HCT116 (cell line): ENCODE measurements around the gene POLR1A. TPM values are rescaled to one million over a fixed set of nuclear protein-coding genes. Genes with fewer than 3 reads are reported as not detected.

Source experiments
- ATAC-seq: fragments of 200-7000 bp; cut with Tn5 transposase; 2 replicates; pipeline ENCODE4 v1.9.1; 2020; ENCODE audit warnings: mild to moderate bottlenecking, moderate library complexity
- BruUV-seq: library from RNA; stranded (reverse); fragments of 400-500 nt; replicated peaks from 2 replicates; lab custom pipeline; 2021; lab: Mats Ljungman, UMichigan
- CTCF ChIA-PET: fragments of 300-600 bp; sonication (Branson Sonifier 250); formaldehyde crosslinking; loops from one replicate; lab custom pipeline; 2021; ENCODE audit warnings: antibody characterized with exemption; lab: Charles Lee
- POLR2A ChIA-PET: fragments of 300-600, 350-600 bp; sonication (Branson Sonifier 250); formaldehyde crosslinking; loops from one replicate; lab custom pipeline; 2021; ENCODE audit warnings: antibody characterized with exemption; lab: Charles Lee
- RAD21 ChIA-PET, 2 experiments: fragments of 300-600 bp; sonication (Branson Sonifier 250); formaldehyde crosslinking; loops; one replicate each; lab custom pipeline; 2023; ENCODE audit warnings: low total read pairs in 2 of 2; ENCODE audit not compliant: uncharacterized antibody in 2 of 2, unreplicated experiment in 2 of 2, low non-redundant PET in 1 of 2; lab: Charles Lee
- DNase-seq: peaks from one replicate; pipeline ENCODE4 v3.0.0-alpha.2; 2010; ENCODE audit warnings: low read depth, low spot score
- H2AFZ ChIP-seq: fragments of 200-600 bp; shearing (Covaris generic), sonication (generic); 2 replicates; pipeline ENCODE4 v1.6.1; 2017; ENCODE audit warnings: low read depth, mixed run types, mixed read lengths, antibody characterized with exemption, low read length; ENCODE audit not compliant: poor library complexity, severe bottlenecking
- H3K27ac ChIP-seq: 2 replicates; pipeline ENCODE4 v1.5.1; 2012; ENCODE audit warnings: low read depth, low read length
- H3K27me3 ChIP-seq: fragments of 200-600 bp; sonication (generic); 2 replicates; pipeline ENCODE4 v1.6.1; 2016; ENCODE audit warnings: mixed run types, low read length, mixed read lengths; ENCODE audit not compliant: insufficient read depth
- H3K36me3 ChIP-seq, 2 experiments: fragments of 200-500 bp in 1 of 2; fragments of 200-600 bp in 1 of 2; sonication (Bioruptor generic) in 1 of 2; sonication (generic) in 1 of 2; 2 replicates each; pipeline versions ENCODE4 v1.5.1 to v1.6.1; 2014 to 2016; ENCODE audit warnings: low read length in 2 of 2, inconsistent platforms in 1 of 2, mixed read lengths in 1 of 2, mixed run types in 1 of 2; ENCODE audit not compliant: insufficient read depth in 2 of 2, control insufficient read depth in 1 of 2
- H3K4me1 ChIP-seq, 2 experiments: fragments of 200-600 bp in 1 of 2; sonication (generic) in 1 of 2; 2 replicates each; pipeline versions ENCODE4 v1.5.1 to v1.6.1; 2012 to 2017; ENCODE audit warnings: low read length in 2 of 2, inconsistent platforms in 1 of 2, mild to moderate bottlenecking in 1 of 2, mixed read lengths in 1 of 2, mixed run types in 1 of 2, moderate library complexity in 1 of 2; ENCODE audit not compliant: insufficient read depth in 2 of 2, control insufficient read depth in 1 of 2
- H3K4me2 ChIP-seq: fragments of 200-600 bp; sonication (generic); 2 replicates; pipeline ENCODE4 v1.6.1; 2017; ENCODE audit warnings: mixed run types, low read length, mixed read lengths
- H3K4me3 ChIP-seq, 2 experiments: fragments of 200-600 bp in 1 of 2; sonication (generic) in 1 of 2; replicated peaks in 1 of 2; 2 replicates each; pipeline ENCODE4 v1.5.1; 2011 to 2016; ENCODE audit warnings: low read length in 2 of 2, control low read depth in 1 of 2, low read depth in 1 of 2, mild to moderate bottlenecking in 1 of 2, mixed read lengths in 1 of 2, mixed run types in 1 of 2
- H3K79me2 ChIP-seq: fragments of 200-600 bp; sonication (generic); 2 replicates; pipeline ENCODE4 v1.6.1; 2017; ENCODE audit warnings: mild to moderate bottlenecking, mixed run types, low read length, moderate library complexity, mixed read lengths; ENCODE audit not compliant: insufficient read depth
- H3K9ac ChIP-seq: fragments of 200-600 bp; sonication (generic); 2 replicates; pipeline ENCODE4 v1.6.1; 2016; ENCODE audit warnings: low read length, mixed read lengths
- H3K9me2 ChIP-seq: fragments of 200-600 bp; sonication (generic), shearing (Covaris generic); 2 replicates; pipeline ENCODE4 v1.6.1; 2017; ENCODE audit warnings: mixed run types, mild to moderate bottlenecking, moderate library complexity; ENCODE audit not compliant: insufficient read depth
- H3K9me3 ChIP-seq, 2 experiments: fragments of 200-500 bp in 1 of 2; fragments of 200-600 bp in 1 of 2; sonication (Bioruptor generic) in 1 of 2; sonication (generic) in 1 of 2; 2 replicates each; pipeline ENCODE4 v1.6.1; 2014 to 2017; ENCODE audit warnings: low read length in 2 of 2, mixed read lengths in 2 of 2, inconsistent platforms in 1 of 2, low read depth in 1 of 2, mild to moderate bottlenecking in 1 of 2, mixed run types in 1 of 2, moderate library complexity in 1 of 2; ENCODE audit not compliant: control insufficient read depth in 1 of 2, insufficient read depth in 1 of 2
- H4K20me1 ChIP-seq: fragments of 200-600 bp; sonication (generic), shearing (Covaris generic); 2 replicates; pipeline ENCODE4 v1.6.1; 2017; ENCODE audit warnings: mixed run types, mild to moderate bottlenecking, moderate library complexity; ENCODE audit not compliant: insufficient read depth
- CBX3 ChIP-seq: IDR thresholded peaks from 2 replicates; pipeline ENCODE4 v1.6.1; 2012; ENCODE audit warnings: low read depth
- CEBPB ChIP-seq: IDR thresholded peaks from 2 replicates; pipeline ENCODE4 v1.6.1; 2012; ENCODE audit warnings: low read depth
- FOSL1 ChIP-seq: IDR thresholded peaks from 2 replicates; pipeline ENCODE4 v1.6.1; 2012; ENCODE audit warnings: low read depth
- POLR2A ChIP-seq: IDR thresholded peaks from 2 replicates; pipeline ENCODE4 v1.7.0; 2011; ENCODE audit warnings: borderline replicate concordance; ENCODE audit not compliant: insufficient read depth, insufficient read length; ENCODE audit errors: extremely low read depth
- POLR2AphosphoS5 ChIP-seq: IDR thresholded peaks from 2 replicates; pipeline ENCODE4 v1.6.1; 2011; ENCODE audit warnings: mild to moderate bottlenecking, low read depth, low read length, moderate library complexity
- RAD21 ChIP-seq: IDR thresholded peaks from 2 replicates; pipeline ENCODE4 v1.6.1; 2012; ENCODE audit warnings: low read depth, mild to moderate bottlenecking
- SIN3A ChIP-seq: IDR thresholded peaks from 2 replicates; pipeline ENCODE4 v1.6.1; 2012; ENCODE audit warnings: low read depth
- SP1 ChIP-seq: IDR thresholded peaks from 2 replicates; pipeline ENCODE4 v1.6.1; 2012; ENCODE audit warnings: low read depth
- SRF ChIP-seq: IDR thresholded peaks from 2 replicates; pipeline ENCODE4 v1.6.1; 2012; ENCODE audit warnings: low read depth
- TCF7L2 ChIP-seq: IDR thresholded peaks from 2 replicates; pipeline ENCODE4 v1.7.0; 2011; ENCODE audit warnings: borderline replicate concordance, inconsistent platforms; ENCODE audit not compliant: insufficient read depth, insufficient read length; ENCODE audit errors: extremely low read depth
- ZBTB33 ChIP-seq: IDR thresholded peaks from 2 replicates; pipeline ENCODE4 v1.6.1; 2011; ENCODE audit warnings: mild to moderate bottlenecking, low read length, moderate library complexity; ENCODE audit not compliant: insufficient replicate concordance; ENCODE audit errors: extremely low read depth
- ZFX ChIP-seq: fragments of 450-650 bp; IDR thresholded peaks from 2 replicates; pipeline ENCODE4 v1.6.1; 2017
- ZNF274 ChIP-seq: fragments of 200-500 bp; sonication (Bioruptor generic); IDR thresholded peaks from 2 replicates; pipeline ENCODE4 v1.6.1; 2014; ENCODE audit warnings: mild to moderate bottlenecking, low read depth, low read length, inconsistent platforms
- intact Hi-C: fragments of 100-400 bp; cut with micrococcal nuclease; formaldehyde crosslinking; loops from 2 replicates; pipeline ENCODE4 v1.10.0; 2022
- total RNA-seq: library from RNA; stranded (reverse); gene quantifications from one replicate; pipeline ENCODE4 v1.2.1, GENCODE V29; 2021; ENCODE audit not compliant: unreplicated experiment
- TF ChIP-seq, protein P1 (sequence below): IDR thresholded peaks from 2 replicates; pipeline ENCODE4 v1.6.1; 2012
- TF ChIP-seq, protein P2 (sequence below), 3 experiments: fragments of 200-600 bp in 1 of 3; sonication (generic) in 1 of 3; IDR thresholded peaks in 2 of 3; conservative IDR thresholded peaks in 1 of 3; 2 replicates each; pipeline ENCODE4 v1.5.1; 2012 to 2017; ENCODE audit warnings: low read depth in 2 of 3, low read length in 2 of 3, antibody characterized with exemption in 1 of 3, borderline replicate concordance in 1 of 3, control low read depth in 1 of 3, mild to moderate bottlenecking in 1 of 3, mixed read lengths in 1 of 3, mixed run types in 1 of 3, moderate library complexity in 1 of 3; ENCODE audit not compliant: insufficient read depth in 1 of 3

The POLR1A gene
- total RNA-seq, 1 experiment from 2014 or later: 46.6 TPM

DNA sequence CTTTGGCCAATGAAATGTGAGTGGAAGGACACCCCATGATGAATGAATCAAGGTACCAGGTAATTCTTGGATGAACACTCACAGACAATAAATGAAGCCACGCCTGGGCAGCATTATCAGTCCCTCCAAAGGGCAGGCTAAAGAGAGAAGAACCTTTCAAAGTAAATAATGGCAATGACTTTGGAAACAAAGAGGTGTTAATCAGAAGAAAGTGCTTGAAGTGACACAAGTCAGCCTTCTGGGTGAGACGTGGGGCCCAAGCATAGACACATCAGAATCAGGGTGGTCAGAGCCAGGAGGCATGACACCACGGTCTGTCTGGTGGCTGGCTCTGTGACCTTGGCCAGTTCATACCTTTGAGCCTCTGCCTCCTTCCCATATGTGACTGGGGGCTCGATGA is 103.3 kb downstream of the POLR1A start:
- ATAC-seq (no peak), DNase-seq (no peak)
- Histone ChIP-seq H3K79me2 (no peaks in the 10 kb centered on the region), H3K36me3 (no peaks in the 10 kb centered on the region), H3K9me3 (peaks cover 3 to 5% of the 10 kb centered on the region in 2 experiments; a peak in 1 of 4 replicates), H3K4me1 (no peaks in the 10 kb centered on the region), H3K9me2 (no peaks in the 10 kb centered on the region), H3K27me3 (no peaks in the 10 kb centered on the region), H3K27ac (no peak overlapping the region), H3K4me2 (no peak overlapping the region), H3K9ac (no peak overlapping the region), H3K4me3 (no peak overlapping the region), H2AFZ (no peak overlapping the region), H4K20me1 (no peaks in the 10 kb centered on the region)
- ChIA-PET POLR2A (no interaction called here), RAD21 (no interaction called here), CTCF (no interaction called here)
- TF ChIP-seq ZBTB33: no peak
- no peak for TF ChIP-seq CEBPB
- no peak for TF ChIP-seq POLR2AphosphoS5
- TF ChIP-seq ZFX: no peak
- intact Hi-C loops: no loop called here
- BruUV-seq: no TSS peak

DNA sequence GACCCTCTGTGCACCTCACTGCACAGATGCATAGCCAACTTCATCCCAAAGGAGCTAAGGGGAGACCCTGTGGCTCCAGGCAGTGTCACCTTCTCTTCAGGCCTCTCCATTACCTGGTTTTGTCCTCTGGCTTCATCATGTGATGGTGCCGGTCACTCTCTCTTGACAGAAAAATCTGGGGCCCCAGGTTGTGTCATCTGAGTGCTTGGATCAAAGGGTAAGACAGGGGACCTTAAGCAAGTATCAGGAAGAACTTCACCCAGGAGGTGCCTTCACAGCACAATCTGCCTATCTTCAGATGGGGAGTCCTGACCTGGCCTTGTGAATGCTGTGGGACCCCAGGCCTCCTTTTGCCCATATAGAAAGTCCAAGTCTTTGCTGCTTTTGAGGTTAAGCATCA is 104.4 kb downstream of the POLR1A start:
- CTCF ChIA-PET: no interaction called here
- H3K4me2 ChIP-seq: no peak overlapping the region
- TF ChIP-seq, protein P1, sequence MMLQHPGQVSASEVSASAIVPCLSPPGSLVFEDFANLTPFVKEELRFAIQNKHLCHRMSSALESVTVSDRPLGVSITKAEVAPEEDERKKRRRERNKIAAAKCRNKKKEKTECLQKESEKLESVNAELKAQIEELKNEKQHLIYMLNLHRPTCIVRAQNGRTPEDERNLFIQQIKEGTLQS: no peak
- TF ChIP-seq FOSL1: no peak
- no peak for TF ChIP-seq TCF7L2
- TF ChIP-seq POLR2A: no peak
- TF ChIP-seq CBX3: no peak
- no peak for TF ChIP-seq SRF
- TF ChIP-seq SIN3A: no peak
- TF ChIP-seq, protein P2, sequence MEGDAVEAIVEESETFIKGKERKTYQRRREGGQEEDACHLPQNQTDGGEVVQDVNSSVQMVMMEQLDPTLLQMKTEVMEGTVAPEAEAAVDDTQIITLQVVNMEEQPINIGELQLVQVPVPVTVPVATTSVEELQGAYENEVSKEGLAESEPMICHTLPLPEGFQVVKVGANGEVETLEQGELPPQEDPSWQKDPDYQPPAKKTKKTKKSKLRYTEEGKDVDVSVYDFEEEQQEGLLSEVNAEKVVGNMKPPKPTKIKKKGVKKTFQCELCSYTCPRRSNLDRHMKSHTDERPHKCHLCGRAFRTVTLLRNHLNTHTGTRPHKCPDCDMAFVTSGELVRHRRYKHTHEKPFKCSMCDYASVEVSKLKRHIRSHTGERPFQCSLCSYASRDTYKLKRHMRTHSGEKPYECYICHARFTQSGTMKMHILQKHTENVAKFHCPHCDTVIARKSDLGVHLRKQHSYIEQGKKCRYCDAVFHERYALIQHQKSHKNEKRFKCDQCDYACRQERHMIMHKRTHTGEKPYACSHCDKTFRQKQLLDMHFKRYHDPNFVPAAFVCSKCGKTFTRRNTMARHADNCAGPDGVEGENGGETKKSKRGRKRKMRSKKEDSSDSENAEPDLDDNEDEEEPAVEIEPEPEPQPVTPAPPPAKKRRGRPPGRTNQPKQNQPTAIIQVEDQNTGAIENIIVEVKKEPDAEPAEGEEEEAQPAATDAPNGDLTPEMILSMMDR (IDR thresholded peaks at IDR 0.05 in 2 of 3, conservative IDR thresholded peaks at IDR 0.05 in 1 of 3; ENCODE audit: borderline replicate concordance in 1 of 3, insufficient read depth in 1 of 3, low read depth in 2 of 3, low read length in 2 of 3): no peak
- TF ChIP-seq ZNF274: no peak
- no peak for TF ChIP-seq RAD21
- no peak for TF ChIP-seq SP1

More for the DNA sequence above, 104.4 kb downstream of the POLR1A start:
- ATAC-seq (no peak), DNase-seq (no peak)
- Histone ChIP-seq H3K9me3 (peaks cover 0 to 5% of the 10 kb centered on the region in 2 experiments; a peak in 1 of 4 replicates), H3K4me3 (no peak overlapping the region), H3K79me2 (no peaks in the 10 kb centered on the region), H3K9ac (no peak overlapping the region), H3K36me3 (no peaks in the 10 kb centered on the region), H3K27ac (no peak overlapping the region), H3K9me2 (no peaks in the 10 kb centered on the region), H3K27me3 (no peaks in the 10 kb centered on the region), H4K20me1 (no peaks in the 10 kb centered on the region), H2AFZ (no peak overlapping the region), H3K4me1 (no peaks in the 10 kb centered on the region)
- ChIA-PET POLR2A (no interaction called here), RAD21 (no interaction called here)
- BruUV-seq: no TSS peak
- intact Hi-C loops: no loop called here
